Thyroid gland (tissue), 4 donors: ENCODE results near the gene LPP.

Source experiments
- POLR2A ChIP-seq, 2 donors: fragments of 450-650 bp; IDR thresholded peaks; one replicate each; pipeline ENCODE4 v1.6.1; 2017; ENCODE audit warnings: antibody characterized with exemption in 2 of 2, mild to moderate bottlenecking in 2 of 2, moderate library complexity in 1 of 2
- TF ChIP-seq, protein P1 (sequence below), 6 experiments: fragments of 200-600 bp in 3 of 6; fragments of 450-650 bp in 3 of 6; sonication (generic) in 3 of 6; IDR thresholded peaks; one replicate each; pipeline ENCODE4 v1.5.1; 2016 to 2019; ENCODE audit warnings: antibody characterized with exemption in 6 of 6, mild to moderate bottlenecking in 2 of 6, inconsistent platforms in 1 of 6, moderate library complexity in 1 of 6

DNA sequence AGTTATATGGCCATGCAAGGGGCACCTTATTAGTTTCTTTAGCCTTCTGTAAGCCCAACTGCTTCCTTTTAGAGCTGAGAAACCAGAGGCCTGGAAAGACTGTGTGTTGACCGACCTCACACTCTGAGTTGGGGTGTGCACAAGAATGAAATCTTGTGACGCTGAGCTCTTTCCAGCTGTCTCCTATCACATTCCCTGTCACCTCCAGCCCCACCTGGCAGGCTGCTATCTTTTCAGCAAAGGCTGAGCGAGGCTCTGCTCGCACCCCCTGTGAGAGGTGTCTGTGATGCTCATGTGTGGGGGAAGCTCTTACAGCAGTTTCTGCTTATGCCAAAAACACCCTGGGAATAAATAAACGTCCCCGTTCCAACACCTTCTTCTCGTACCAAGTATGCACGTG, 27.0 kb upstream of the LPP start:
- TF ChIP-seq POLR2A (IDR thresholded peaks at IDR 0.05) = no peak
- TF ChIP-seq, protein P1, sequence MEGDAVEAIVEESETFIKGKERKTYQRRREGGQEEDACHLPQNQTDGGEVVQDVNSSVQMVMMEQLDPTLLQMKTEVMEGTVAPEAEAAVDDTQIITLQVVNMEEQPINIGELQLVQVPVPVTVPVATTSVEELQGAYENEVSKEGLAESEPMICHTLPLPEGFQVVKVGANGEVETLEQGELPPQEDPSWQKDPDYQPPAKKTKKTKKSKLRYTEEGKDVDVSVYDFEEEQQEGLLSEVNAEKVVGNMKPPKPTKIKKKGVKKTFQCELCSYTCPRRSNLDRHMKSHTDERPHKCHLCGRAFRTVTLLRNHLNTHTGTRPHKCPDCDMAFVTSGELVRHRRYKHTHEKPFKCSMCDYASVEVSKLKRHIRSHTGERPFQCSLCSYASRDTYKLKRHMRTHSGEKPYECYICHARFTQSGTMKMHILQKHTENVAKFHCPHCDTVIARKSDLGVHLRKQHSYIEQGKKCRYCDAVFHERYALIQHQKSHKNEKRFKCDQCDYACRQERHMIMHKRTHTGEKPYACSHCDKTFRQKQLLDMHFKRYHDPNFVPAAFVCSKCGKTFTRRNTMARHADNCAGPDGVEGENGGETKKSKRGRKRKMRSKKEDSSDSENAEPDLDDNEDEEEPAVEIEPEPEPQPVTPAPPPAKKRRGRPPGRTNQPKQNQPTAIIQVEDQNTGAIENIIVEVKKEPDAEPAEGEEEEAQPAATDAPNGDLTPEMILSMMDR (IDR thresholded peaks at IDR 0.05) = no peak
